HCEC 1CT (cell line): ENCODE results near the gene WNK1.
"Not testable (repeated sequence)": the region's sequence is repeated elsewhere in the genome, so short reads cannot be mapped to it uniquely, and the experiment has no call there.

Experiments used
- DNase-seq: peaks from one replicate; pipeline ENCODE4 v3.0.0-alpha.2; 2017

Gene WNK1

DNA sequence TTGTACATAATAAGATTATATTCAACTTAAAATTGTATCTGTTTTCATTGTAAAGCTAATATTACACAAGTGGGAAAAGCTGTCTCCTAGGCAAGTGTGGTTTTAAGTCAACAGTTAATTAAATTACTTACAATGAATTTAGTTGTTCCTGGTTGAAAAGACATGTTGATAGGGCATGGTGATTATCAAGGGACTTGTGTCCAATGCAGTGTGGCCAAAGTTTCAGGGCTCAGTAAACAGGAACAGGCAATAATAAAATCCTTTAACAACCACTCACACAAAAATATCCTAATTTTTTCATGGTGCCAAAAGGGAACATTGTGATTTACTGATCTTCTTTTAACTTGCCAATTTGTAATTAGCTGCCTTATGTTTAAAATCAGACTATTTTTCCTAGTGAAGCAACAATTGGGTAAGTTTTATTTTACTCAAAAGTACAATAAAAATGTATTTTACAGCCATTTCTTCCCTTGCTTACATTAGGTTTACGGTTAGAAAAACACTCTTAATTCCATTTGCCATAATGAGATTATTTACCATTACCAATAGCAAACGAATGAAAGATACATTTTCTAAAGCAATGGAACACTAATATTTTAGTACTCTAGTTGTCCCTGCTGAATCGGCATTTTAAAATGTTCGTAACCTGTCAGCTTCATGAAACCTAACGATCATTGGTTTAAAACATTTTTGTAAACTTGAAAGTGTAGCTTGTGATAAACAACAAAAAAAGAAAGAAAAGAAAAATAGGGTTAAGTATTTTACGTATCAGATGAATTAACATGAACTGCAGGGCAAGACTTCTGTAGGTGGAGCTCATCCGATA, 1.8 kb upstream of the WNK1 start:
- no peak for DNase-seq

DNA sequence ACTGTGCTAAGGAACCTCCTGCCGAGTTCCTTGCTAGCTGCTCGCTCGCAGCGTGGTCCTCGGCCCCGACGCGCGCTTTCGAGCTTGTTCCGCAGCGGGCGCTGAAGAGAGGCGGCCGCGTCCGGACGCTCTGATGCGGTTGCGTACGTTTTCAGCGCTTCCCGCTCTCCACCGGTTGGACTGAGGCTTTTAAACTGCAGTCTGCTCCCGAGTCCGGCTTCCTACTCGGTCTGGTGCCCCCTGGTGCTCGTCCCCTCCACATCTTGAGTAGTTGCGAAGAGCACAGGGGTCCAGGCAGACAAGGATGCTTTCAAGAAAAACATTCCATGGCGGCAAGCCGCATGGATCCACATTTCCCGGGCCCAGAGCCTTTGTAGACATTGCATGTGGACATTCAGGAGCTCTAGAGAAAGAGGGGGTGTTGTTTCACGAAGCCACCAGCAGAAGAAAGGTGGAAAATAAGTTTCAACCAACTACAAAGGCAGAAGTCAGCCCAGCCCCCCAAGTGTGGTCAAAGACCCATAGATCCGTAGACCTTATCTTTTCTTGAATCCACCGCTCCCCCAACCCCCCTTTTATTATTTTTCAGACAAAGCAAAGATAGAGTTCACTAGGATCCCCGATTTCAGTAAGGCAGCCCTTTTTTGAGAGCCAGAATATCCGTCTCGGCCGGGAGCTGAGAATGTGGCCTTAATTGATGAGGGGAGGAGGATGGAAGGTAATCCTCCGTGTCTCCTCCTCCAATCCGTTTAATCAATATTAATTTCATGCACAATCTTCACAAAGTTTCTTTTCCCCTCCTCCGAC, 984 bp upstream of the WNK1 start:
- peak; percentile 97 for DNase-seq

DNA sequence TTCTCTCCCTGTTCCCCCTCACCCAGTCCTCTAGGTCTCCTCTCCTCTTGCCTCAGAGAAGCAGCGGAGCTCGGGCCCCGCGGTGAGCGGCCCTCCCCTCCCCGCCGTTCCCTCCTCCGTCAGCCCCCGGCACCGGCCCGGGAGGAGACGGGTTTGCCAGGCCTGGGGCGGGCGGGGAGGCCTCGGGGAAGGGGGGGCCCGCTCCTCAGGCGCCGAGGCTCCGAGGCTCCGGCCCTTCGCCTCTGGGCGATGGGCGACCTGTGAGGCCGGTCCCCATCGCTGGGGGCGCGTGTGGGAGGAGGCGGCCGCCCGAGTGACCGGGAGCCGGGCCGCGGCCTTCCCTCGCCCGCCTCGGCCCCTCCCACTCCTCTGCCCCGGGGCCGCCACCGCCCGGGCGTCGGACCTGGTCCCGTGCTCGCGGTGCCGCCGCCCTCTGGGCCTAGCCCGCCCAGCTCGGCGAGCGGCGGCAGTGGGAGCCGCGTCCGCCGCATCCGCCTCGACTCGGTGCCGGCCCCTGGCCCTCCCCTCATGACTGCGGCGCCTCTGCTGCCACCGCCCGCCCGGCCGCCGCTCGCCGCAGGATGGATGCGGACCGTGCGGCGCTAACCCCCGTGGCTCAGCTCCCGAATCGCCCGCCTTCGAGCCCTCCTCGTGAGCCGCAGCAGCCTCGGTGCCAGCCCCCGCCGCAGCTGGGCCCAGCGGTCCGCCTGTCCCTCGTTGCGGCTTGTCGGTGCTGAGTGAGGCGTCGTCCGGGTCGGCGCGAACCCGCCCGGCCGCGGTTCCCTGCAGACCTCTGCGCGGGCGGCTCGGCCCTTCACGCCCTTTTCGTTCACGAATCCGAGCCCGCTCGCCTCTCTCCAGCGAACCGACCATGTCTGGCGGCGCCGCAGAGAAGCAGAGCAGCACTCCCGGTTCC, 574 bp downstream of the WNK1 start:
- DNase-seq: peak; percentile 61

DNA sequence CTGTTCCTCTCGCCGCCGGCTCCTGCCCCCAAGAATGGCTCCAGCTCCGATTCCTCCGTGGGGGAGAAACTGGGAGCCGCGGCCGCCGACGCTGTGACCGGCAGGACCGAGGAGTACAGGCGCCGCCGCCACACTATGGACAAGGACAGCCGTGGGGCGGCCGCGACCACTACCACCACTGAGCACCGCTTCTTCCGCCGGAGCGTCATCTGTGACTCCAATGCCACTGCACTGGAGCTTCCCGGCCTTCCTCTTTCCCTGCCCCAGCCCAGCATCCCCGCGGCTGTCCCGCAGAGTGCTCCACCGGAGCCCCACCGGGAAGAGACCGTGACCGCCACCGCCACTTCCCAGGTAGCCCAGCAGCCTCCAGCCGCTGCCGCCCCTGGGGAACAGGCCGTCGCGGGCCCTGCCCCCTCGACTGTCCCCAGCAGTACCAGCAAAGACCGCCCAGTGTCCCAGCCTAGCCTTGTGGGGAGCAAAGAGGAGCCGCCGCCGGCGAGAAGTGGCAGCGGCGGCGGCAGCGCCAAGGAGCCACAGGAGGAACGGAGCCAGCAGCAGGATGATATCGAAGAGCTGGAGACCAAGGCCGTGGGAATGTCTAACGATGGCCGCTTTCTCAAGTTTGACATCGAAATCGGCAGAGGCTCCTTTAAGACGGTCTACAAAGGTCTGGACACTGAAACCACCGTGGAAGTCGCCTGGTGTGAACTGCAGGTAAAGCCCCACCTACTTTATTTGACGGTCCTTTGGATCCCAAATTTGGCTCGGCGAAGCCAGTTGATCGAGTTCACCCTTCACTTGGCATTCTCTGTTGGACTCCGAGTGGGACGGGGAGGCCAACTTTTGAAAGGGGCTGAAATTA, 1.5 kb downstream of the WNK1 start:
- DNase-seq: peak; percentile 32

DNA sequence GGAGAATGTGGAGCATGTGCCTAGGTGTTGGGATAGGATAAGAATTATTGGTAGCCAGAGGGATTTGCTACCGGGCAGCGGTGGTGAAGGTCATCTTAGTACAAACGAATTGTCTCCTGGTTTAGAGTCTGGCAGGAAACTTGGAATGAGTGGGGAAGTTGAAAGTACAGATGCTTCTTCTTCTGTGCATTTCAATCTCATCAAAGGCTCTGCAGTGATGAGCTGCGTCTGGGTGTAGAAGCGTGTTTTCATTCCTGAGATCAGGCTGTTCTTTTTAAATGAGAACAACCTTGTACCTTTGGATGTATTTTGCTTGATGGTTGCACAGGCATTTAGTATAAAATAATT, 2.1 kb downstream of the WNK1 start:
- peak; percentile 9 for DNase-seq

DNA sequence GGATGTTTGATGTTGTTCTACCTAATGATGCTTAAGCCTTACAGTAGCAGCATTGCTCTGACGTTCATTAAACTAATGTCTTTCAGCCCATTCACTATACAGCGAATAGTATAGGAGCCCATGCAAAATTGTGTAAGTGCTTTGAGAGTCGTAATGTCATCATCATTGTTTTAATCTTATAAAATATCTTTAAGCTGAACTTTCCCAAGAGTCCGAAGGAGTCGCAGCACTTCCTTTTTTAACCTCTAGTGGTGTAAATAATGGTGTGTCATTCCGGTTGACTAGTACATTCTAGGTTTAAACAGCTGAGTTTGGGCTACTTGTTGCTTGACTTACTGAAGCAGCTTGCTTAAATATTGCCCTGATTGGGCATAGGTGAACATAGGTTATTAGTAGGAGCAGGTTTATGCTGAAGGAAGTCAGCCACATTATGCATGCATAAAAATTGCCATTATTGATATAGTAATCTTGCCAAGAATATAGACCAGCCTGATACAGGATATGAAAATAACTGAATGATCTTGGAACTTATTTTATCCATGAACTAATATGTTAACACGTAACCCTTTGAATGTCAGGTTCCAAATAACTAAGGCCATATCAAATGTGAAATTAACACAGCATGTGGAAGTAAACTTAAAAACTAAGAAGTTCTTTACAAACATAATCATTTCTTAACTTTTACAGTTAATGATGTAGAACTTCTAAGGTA, 2.6 kb downstream of the WNK1 start:
- DNase-seq: peak; percentile 82

DNA sequence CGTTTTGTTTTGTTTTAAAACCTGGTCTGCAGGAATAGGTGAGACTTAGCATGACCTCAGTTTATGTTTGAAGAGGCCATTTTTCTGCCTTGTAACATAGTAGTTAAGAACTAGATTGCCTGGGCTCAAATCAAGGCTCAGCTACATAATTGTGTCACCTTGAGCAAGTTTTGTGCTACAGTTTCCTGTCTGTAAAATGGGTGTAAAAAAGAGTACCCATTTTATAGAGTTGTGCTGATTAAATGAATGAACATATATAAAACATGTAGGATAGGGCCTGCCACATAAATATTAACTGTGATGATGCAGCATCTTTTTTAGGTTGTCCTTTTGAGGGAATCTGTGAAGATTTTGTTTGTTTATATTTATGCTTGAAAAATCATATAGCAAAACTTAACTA, 7.2 kb downstream of the WNK1 start:
- DNase-seq: no peak

DNA sequence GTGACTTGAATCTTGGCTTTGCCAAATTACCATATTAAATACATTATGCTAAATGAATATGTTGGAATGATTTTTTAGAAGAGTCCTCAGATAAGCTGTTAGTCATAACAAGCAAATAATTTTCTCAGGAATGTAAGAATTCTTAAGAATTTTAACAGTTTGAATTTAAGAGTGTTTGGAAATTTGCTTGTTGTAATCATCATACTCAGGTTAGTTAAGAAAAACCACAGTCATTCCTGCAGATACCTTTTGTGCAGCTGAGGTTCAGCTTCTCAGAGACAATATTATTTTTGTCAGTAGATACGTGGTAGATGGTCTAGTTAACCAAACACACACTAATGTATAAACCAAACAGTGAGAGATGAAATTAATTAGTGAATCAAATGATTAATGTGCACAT, 8.9 kb downstream of the WNK1 start:
- no peak for DNase-seq

DNA sequence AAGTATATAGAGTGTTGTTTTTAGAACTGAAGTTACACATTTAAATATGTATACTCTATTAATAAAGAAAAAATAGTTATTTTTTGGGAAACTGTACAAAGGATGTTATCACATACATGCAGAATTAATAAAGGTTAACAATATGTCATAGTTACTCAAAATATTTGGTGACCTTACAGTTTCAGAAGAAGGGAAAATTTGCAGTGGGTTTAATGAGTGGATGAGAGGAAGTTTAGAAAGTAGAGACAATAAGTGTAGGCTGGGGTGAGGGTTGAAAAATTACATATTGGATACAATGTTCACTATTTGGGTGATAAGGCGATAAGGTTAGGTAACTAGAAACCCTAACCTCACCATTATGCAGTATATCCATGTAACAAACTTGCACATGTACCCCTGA, 13.5 kb downstream of the WNK1 start:
- DNase-seq: no peak

DNA sequence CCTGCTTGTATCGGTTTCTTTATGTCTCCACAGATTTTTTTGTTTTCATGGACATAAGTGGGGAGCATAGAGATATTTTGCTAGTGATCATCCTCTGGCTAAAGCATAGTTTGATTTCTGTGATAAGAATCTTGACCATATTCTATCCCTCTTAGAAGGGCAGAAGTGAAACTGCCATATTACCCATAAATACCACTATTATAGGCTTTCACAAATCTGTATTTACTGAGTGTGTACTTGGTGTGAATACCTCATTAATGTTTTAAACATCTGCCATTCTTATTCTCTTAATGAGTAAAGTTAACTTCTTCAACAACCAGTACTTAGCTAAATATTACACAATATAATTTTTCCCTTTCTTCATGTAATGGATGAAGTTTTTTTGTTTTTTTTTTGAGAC, 16.1 kb downstream of the WNK1 start:
- no peak for DNase-seq

DNA sequence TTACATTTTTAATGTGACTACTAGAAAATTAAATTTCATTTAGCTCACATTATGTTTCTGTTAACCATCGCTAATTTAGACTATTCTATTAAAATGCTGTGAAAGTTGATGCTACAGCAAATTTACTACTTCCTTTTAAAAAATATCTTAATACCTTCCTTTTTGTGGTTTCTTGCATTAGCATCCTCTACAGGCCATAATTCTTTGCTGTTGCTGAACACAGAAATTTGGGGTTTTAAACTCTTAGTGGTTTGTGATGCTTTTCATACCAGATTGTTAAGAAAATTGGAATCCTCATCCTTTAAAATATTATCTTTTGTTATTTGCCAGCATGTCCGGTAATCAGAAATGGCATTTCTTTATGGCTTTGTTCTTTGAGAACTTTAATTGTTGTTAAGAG, 18.1 kb downstream of the WNK1 start:
- DNase-seq: no peak

DNA sequence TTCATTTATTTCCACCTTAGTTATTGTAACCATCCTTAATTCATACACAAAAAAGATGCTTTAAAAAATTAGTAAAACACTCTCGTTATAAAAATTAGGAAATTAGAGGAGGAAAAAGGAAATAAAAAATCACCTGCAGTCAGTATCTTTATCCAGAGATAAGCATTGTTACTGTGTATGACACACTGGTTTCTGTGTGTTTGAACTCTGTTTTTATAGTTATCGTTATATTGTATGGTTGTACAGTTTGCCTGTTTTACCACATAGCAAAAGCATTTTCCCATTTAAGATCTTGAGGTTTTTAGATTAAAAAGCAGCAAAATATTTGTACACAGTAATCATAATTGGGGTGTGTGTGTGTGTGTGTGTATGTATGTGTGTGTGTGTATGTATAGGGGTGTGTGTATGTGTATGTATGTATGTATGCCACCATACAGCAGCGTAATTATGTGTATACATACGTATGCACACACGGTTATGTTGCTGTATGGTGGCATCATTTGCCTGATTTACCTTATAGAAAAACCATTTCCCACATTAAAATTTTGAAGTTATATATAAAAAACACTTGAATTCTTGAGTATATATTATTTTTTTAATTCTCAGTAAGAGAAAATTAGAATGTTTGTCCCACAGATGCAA, 19.8 kb downstream of the WNK1 start:
- DNase-seq: no peak

DNA sequence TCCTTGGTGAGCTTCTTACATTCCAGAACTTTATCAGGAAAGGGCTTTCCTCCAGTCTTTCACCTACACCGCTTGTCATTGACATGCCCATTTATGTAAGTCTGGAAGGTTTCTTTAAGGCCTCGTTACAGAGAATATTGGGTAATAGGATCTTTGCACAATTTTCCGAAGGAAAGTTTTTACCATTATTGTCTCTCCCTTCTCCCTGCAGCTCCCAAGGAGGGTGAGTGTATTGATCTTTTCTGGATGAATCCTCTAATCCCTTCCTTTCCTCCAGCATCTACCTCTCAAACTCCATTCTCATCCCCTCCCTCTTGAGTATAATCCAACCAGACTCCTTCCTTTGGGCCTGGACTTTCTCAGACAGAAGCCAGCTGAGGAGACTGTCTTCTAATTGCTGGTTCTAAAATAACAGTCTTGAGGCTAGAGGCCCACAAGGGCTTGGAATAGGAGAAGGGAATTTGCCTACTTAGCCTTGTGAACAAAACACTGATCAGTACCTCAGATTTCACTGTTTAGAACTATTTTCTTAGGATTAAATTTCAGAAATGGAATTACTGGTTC, 21.8 kb downstream of the WNK1 start:
- no peak for DNase-seq

DNA sequence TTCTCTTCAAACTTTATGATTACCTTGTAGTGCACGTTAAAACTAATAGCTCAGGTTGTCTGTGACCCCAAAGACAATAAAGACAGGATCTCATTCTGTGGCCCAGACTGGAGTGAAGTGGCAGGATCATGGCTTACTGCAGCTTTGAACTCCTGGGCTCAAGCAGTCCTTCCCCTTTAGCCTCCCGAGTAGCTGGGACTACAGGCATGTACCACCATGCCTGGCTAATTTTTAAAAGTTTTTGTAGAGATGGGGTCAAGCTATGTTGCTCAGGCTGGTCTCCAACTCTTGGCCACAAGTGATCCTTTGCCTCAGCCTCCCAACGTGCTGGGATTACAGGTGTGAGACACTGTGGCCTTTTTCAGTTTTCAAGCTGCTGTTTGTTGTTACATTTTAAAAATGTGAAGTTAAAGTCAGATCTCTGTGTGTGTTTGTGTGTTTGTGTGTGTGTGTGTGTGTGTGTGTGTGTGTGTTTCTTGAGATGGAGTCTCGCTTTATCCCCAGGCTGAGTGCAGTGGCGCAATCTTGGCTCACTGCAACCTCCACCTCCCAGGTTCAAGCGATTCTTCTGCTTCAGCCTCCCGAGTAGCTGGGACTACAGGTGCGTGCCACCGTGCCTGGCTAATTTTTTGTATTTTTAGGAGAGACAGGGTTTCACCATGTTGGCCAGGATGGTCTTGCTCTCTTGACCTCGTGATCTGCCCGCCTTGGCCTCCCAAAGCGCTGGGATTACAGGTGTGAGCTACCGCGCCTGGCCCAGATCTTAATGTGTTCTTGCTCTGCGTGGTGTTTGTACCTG, 23.8 kb downstream of the WNK1 start:
- not testable (repeated sequence) for DNase-seq

DNA sequence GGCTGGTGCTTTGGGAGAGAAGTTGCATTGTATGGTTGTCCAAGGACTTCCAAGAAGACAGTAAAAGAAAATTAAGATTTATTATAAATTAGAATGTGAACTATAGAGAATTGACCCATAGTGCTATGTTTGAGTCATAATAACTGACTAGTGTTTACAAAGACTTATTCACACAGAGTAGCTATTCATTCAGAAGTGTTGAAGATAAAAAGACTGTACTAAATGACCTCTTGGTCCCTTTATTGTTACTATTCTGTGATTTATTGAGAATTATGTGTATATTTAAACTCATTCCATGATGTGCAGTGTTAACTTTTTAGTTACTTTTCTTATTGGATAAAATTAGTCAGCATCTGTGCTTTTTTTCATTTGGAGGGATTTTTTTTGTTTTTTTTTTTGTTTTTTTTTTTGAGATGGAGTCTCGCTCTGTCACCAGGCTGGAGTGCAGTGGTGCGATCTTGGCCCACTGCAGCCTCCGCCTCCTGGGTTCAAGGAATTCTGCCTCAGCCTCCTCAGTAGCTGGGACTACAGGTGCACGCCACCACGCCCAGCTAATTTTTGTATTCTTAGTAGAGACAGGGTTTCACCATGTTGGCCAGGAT, 24.5 kb downstream of the WNK1 start:
- peak; percentile 32 for DNase-seq

DNA sequence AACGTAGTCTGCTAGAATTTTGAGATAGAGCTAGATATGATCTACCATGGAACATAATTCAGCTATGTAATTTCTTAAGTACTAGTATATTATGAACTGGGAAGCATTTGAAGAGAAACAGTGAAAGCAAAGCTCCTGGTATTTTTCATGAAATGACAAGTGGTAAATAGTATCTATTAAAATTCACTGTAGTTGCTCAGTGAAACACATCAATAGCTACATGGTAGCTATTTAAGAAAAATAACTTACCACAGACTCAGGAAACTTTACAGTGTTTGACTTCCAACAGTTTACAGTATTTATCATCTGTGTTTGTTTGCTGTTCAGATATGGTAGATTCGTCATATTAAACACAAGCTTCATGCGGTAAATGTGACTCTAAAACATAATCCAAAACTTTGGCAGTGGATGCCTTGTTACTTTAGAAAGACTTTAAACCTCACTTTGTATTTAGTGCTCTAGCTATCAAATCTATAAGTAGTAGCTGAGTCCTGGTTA, 25.2 kb downstream of the WNK1 start:
- DNase-seq: no peak

DNA sequence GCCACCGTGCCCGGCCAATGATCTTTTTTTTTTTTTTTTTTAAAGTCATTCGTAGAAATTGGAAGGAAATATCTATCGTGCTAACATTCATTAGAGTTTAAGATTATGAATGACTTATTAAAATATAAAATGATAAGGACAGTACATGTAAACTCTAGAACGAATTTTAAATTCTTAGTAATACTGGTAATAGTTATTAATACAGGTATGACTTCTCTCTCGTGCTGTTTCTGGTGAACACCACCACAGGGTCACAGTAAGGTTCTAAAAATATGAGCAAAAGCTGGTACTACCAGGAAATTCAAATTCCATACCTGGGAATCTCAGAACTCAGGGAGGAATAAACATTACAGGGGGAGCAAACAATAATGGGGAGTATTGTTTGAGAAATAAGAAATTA, 26.2 kb downstream of the WNK1 start:
- no peak for DNase-seq

DNA sequence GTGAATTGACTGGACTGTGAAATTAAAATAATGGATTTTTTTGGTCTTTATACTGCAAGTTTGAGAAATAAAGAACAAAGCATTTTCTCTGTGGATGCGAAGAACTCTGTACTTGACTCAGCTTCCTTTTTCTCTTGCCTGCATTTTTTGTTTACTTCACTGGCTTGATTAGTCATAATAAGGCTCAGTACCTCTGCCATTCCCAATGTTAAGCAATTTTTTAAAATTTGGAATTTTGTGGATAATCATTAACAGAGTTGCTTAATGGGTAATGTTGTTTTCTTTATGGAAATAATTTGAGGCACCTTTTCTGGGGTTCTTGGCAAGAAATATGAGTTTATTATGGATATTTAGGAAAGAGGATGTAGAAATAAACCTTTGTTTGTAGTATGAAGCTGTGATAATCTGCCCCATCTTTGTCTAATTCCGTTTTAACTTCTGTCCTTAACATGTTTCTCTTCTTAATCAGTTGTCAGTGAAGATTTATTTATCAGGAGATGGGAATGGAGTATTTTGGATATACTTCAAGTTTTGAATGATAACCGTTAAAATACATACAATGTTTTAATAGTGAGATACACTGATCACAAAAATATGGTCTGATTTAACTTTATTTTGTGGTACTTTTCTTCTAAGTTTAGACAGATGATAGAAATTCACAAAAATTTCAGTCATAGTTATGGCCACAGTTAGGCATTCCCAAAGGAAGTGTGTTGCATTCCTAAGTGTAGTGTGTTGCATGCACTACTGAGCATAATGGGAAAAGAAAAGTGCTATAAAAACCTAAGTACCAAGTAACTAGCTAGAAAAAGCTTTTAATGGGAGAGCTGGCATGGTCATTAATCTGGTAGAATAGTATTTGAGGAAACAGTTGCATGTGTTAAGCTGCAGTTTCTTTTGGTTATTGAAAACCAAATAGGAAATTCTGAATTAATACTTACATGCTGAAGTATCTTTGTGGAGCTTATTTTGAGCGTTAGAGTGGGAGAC, 27.7 kb downstream of the WNK1 start:
- DNase-seq: peak; percentile 79
